K562 (cell line): ENCODE data around the gene DAW1. TPM values are rescaled to one million over a fixed set of nuclear protein-coding genes. Genes with fewer than 3 reads are reported as not detected.

Experiments used
- ATAC-seq: fragments of 200-7000 bp; cut with Tn5 transposase; 3 replicates; pipeline ENCODE4 v1.9.1; 2020; ENCODE audit warnings: moderate library complexity
- BruUV-seq: library from RNA; stranded (reverse); fragments of 400-500 nt; replicated peaks from 2 replicates; lab custom pipeline; 2021; lab: Mats Ljungman, UMichigan
- CTCF ChIA-PET: fragments of 300-600 bp; formaldehyde crosslinking; extraction: SDS; loops from one replicate; lab custom pipeline; 2021; ENCODE audit warnings: low intra/inter-chr PET ratio; lab: Yijun Ruan, JAX
- POLR2A ChIA-PET: fragments of 300-600, 350-650 bp; sonication (Branson Sonifier 250); formaldehyde crosslinking; extraction: SDS; loops from one replicate; lab custom pipeline; 2021; ENCODE audit warnings: antibody characterized with exemption, inconsistent platforms; lab: Yijun Ruan, JAX
- DNase-seq, 4 experiments: peaks; one replicate each; pipeline versions ENCODE4 v3.0.0 to v3.0.0-alpha.2; 2011 to 2018; ENCODE audit warnings: low spot score in 3 of 4, mixed read lengths in 3 of 4; ENCODE audit errors: extremely low read depth in 1 of 4
- FAIRE-seq: peaks from 2 replicates; lab custom pipeline; 2011; peaks lifted over from hg19 to GRCh38; lab: Jason Lieb, UNC
- H2AFZ ChIP-seq: 2 replicates; pipeline ENCODE4 v1.6.0; 2011; ENCODE audit warnings: low read depth, low read length, control low read depth, inconsistent platforms
- H3K27ac ChIP-seq: fragments of 200-600 bp; 3 replicates; pipeline ENCODE4 v1.8.0; 2011; ENCODE audit warnings: low read depth, mild to moderate bottlenecking, control low read depth, inconsistent platforms, low read length, moderate library complexity, mixed read lengths; ENCODE audit errors: extremely low read depth
- H3K27me3 ChIP-seq, 2 experiments: fragments of 300-600 bp in 1 of 2; 2 replicates in 1 of 2; 3 replicates in 1 of 2; pipeline versions ENCODE4 v1.6.0 to v1.8.0; 2011; ENCODE audit warnings: inconsistent platforms in 2 of 2, low read length in 2 of 2, mild to moderate bottlenecking in 1 of 2, mixed read lengths in 1 of 2, moderate library complexity in 1 of 2; ENCODE audit not compliant: control insufficient read depth in 2 of 2, insufficient read depth in 2 of 2
- H3K36me3 ChIP-seq: fragments of 300-600 bp; 3 replicates; pipeline ENCODE4 v1.8.0; 2011; ENCODE audit warnings: mild to moderate bottlenecking, low read length, inconsistent platforms; ENCODE audit not compliant: control insufficient read depth, insufficient read depth
- H3K4me1 ChIP-seq, 2 experiments: fragments of 200-600 bp in 1 of 2; replicated peaks in 1 of 2; 2 replicates in 1 of 2; 3 replicates in 1 of 2; pipeline versions ENCODE4 v1.5.1 to v1.8.0; 2011; ENCODE audit warnings: inconsistent platforms in 2 of 2, low read length in 2 of 2, mild to moderate bottlenecking in 1 of 2, mixed read lengths in 1 of 2, moderate library complexity in 1 of 2; ENCODE audit not compliant: control insufficient read depth in 2 of 2, insufficient read depth in 2 of 2
- H3K4me2 ChIP-seq: 2 replicates; pipeline ENCODE4 v1.6.1; 2011; ENCODE audit warnings: low read length, control low read depth, inconsistent platforms, mixed read lengths; ENCODE audit not compliant: insufficient read depth
- H3K4me3 ChIP-seq: fragments of 200-600 bp; sonication (generic), shearing (Covaris generic); 2 replicates; pipeline ENCODE4 v1.5.1; 2016; ENCODE audit warnings: control low read depth, inconsistent platforms
- H3K79me2 ChIP-seq: fragments of 200-600 bp; 3 replicates; pipeline ENCODE4 v1.8.0; 2011; ENCODE audit warnings: low read length, inconsistent platforms; ENCODE audit not compliant: control insufficient read depth, insufficient read depth
- H3K9ac ChIP-seq, 2 experiments: 2 replicates each; pipeline versions ENCODE4 v1.6.0 to v1.6.1; 2011; ENCODE audit warnings: low read depth in 2 of 2, low read length in 2 of 2, control low read depth in 1 of 2, inconsistent platforms in 1 of 2, mild to moderate bottlenecking in 1 of 2, mixed read lengths in 1 of 2; ENCODE audit not compliant: insufficient read depth in 1 of 2
- H3K9me1 ChIP-seq: one replicate; pipeline ENCODE4 v1.6.0; 2011; ENCODE audit warnings: inconsistent platforms, mild to moderate bottlenecking, low read length, moderate library complexity; ENCODE audit not compliant: control insufficient read depth, insufficient read depth
- H3K9me3 ChIP-seq: replicated peaks from 2 replicates; pipeline ENCODE4 v1.5.1; 2011; ENCODE audit warnings: low read depth, low read length, inconsistent platforms; ENCODE audit not compliant: control insufficient read depth, insufficient read depth
- H4K20me1 ChIP-seq: replicated peaks from 2 replicates; pipeline ENCODE4 v1.6.1; 2011; ENCODE audit warnings: low read length, inconsistent platforms, mixed read lengths; ENCODE audit not compliant: control insufficient read depth, insufficient read depth
- ATF1 ChIP-seq, 2 experiments: fragments of 450-650 bp in 1 of 2; IDR thresholded peaks; 2 replicates each; pipeline ENCODE4 v1.6.1; 2016; ENCODE audit warnings: missing compliant biosample characterization in 1 of 2, missing genetic modification characterization in 1 of 2
- CEBPG ChIP-seq, 3 experiments: fragments of 200-800 bp in 1 of 3; sonication (Bioruptor generic) in 1 of 3; sonication (generic) in 1 of 3; formaldehyde crosslinking in 1 of 3; IDR thresholded peaks in 2 of 3; conservative IDR thresholded peaks in 1 of 3; 2 replicates each; pipeline versions ENCODE4 v1.6.1 to v1.8.0; 2016 to 2022; ENCODE audit warnings: missing compliant biosample characterization in 2 of 3, missing genetic modification characterization in 2 of 3, mild to moderate bottlenecking in 1 of 3, missing genetic modification reagents in 1 of 3
- CREM ChIP-seq: IDR thresholded peaks from 2 replicates; pipeline ENCODE4 v1.6.1; 2014; ENCODE audit warnings: antibody characterized with exemption, low read depth
- GMEB1 ChIP-seq: fragments of 250-450 bp; sonication (Bioruptor Pico); IDR thresholded peaks from 2 replicates; pipeline ENCODE4 v1.4.0; 2020; ENCODE audit warnings: mild to moderate bottlenecking
- HDAC2 ChIP-seq: fragments of 450-650 bp; IDR thresholded peaks from 2 replicates; pipeline ENCODE4 v1.6.1; 2016; ENCODE audit warnings: mild to moderate bottlenecking
- ILK ChIP-seq: fragments of 450-650 bp; IDR thresholded peaks from 2 replicates; pipeline ENCODE4 v1.6.1; 2016; ENCODE audit warnings: missing genetic modification characterization, low read depth, mild to moderate bottlenecking, missing compliant biosample characterization, moderate library complexity, borderline replicate concordance
- LARP7 ChIP-seq: fragments of 450-650 bp; IDR thresholded peaks from 2 replicates; pipeline ENCODE4 v1.6.1; 2016
- MTA1 ChIP-seq: fragments of 450-650 bp; IDR thresholded peaks from 2 replicates; pipeline ENCODE4 v1.6.1; 2017; ENCODE audit warnings: borderline replicate concordance
- NR4A1 ChIP-seq, 2 experiments: fragments of 250-450 bp in 1 of 2; fragments of 450-650 bp in 1 of 2; sonication (Bioruptor Pico) in 1 of 2; IDR thresholded peaks; 2 replicates each; pipeline versions ENCODE4 v1.4.0 to v1.6.1; 2016 to 2020; ENCODE audit warnings: mild to moderate bottlenecking in 2 of 2, missing compliant biosample characterization in 1 of 2, missing genetic modification characterization in 1 of 2, moderate library complexity in 1 of 2
- PHTF2 ChIP-seq: fragments of 250-450 bp; sonication (Bioruptor Pico); IDR thresholded peaks from 2 replicates; pipeline ENCODE4 v1.5.0; 2021; ENCODE audit warnings: mild to moderate bottlenecking
- PPARD ChIP-seq: fragments of 250-450 bp; sonication (Bioruptor Pico); IDR thresholded peaks from 2 replicates; pipeline ENCODE4 v1.8.0; 2022; ENCODE audit warnings: inconsistent platforms, mild to moderate bottlenecking, moderate library complexity
- RFX5 ChIP-seq: IDR thresholded peaks from 2 replicates; pipeline ENCODE4 v1.6.1; 2011; ENCODE audit warnings: low read depth, mild to moderate bottlenecking, improper control_type of control experiment, low read length
- SREBF1 ChIP-seq: fragments of 150-350 bp; IDR thresholded peaks from 2 replicates; pipeline ENCODE4 v1.6.1; 2014; ENCODE audit warnings: antibody characterized with exemption, low read depth, low read length, borderline replicate concordance
- TCF3 ChIP-seq: sonication (generic); formaldehyde crosslinking; IDR thresholded peaks from 2 replicates; pipeline ENCODE4 v1.4.0; 2020; ENCODE audit warnings: mild to moderate bottlenecking, missing genetic modification reagents
- ZNF445 ChIP-seq: fragments of 250-450 bp; sonication (Bioruptor Pico); IDR thresholded peaks from 2 replicates; pipeline ENCODE4 v1.4.0; 2020; ENCODE audit warnings: low read depth, mild to moderate bottlenecking, moderate library complexity
- ZNF699 ChIP-seq: fragments of 250-450 bp; sonication (Bioruptor Pico); IDR thresholded peaks from 2 replicates; pipeline ENCODE4 v1.8.0; 2021; ENCODE audit warnings: mild to moderate bottlenecking, moderate library complexity; ENCODE audit not compliant: insufficient replicate concordance
- ZNF77 ChIP-seq: fragments of 250-450 bp; sonication (Bioruptor Pico); IDR thresholded peaks from 2 replicates; pipeline ENCODE4 v1.5.0; 2020
- ZNF778 ChIP-seq: fragments of 450-650 bp; formaldehyde crosslinking; IDR thresholded peaks from 2 replicates; pipeline ENCODE4 v1.4.0; 2020; ENCODE audit warnings: mild to moderate bottlenecking, moderate library complexity
- WGBS: fragments of 100-300 bp; shearing (Covaris generic); methylation state at CpG from one replicate; pipeline ENCODE4 v1.1.6; 2016; ENCODE audit warnings: low coverage, mixed read lengths; ENCODE audit not compliant: insufficient coverage; ENCODE audit errors: missing lambda C conversion rate; 5-methylcytosine and 5-hydroxymethylcytosine counted together
- in situ Hi-C: fragments of 300-500 bp; cut with MboI; formaldehyde crosslinking; loops from 4 replicates; pipeline ENCODE4 v1.15.0; 2018; ENCODE audit warnings: inconsistent platforms, mixed read lengths
- intact Hi-C: fragments of 100-400 bp; cut with micrococcal nuclease; formaldehyde crosslinking; loops from 2 replicates; pipeline ENCODE4 v1.14.2; 2022
- polyA plus RNA-seq, 8 experiments: library from polyadenylated mRNA; depleted of rRNA in 4 of 8; stranded (reverse) in 5 of 8; unstranded in 3 of 8; fragments of >200 nt; fragmentation: Nextera tagmentation in 2 of 8; fragmentation: Illumina TruSeq in 1 of 8; extraction: Ambion mirVana in 2 of 8; extraction: Trizol in 1 of 8; gene quantifications; 2 replicates each; pipeline versions ENCODE4 v1.2.1 to v1.2.3, GENCODE V29; 2011 to 2014; ENCODE audit warnings: inconsistent platforms in 1 of 8, missing spikeins in 1 of 8
- total RNA-seq, 7 experiments: library from RNA; depleted of rRNA in 6 of 7; stranded (reverse); fragments of >200 nt in 6 of 7; fragmentation: Illumina TruSeq in 2 of 7; extraction: Trizol in 2 of 7; gene quantifications; 2 replicates each; pipeline versions ENCODE4 v1.2.1 to v1.2.3, GENCODE V29; 2011 to 2021; ENCODE audit warnings: low replicate concordance in 1 of 7

DAW1 gene
- total and polyA plus RNA-seq, 9 of the 15 experiments (the other 6 are each of a cell fraction or from before 2014, with no cell fraction given) = not detected

GRCh38 chr2:227921648-227922047 is 50.2 kb downstream of the DAW1 start:
- H3K27ac ChIP-seq = no peak overlapping the region
- no peak for FAIRE-seq
- no peaks in the 10 kb centered on the region for H3K4me1 ChIP-seq
- H3K36me3 ChIP-seq = no peaks in the 10 kb centered on the region
- intact Hi-C loops (no loop called here), in situ Hi-C loops (no loop called here)
- H3K4me3 ChIP-seq = no peak overlapping the region
- no peaks in the 10 kb centered on the region for H3K27me3 ChIP-seq
- ChIA-PET CTCF (no interaction called here), POLR2A (no interaction called here)
- H3K79me2 ChIP-seq = no peaks in the 10 kb centered on the region
- DNase-seq = no peak
- no peaks in the 10 kb centered on the region for H3K9me1 ChIP-seq
- 0% methylated on average over 4 of the region's 4 CpGs for WGBS
- H3K9ac ChIP-seq = no peak overlapping the region
- H3K4me2 ChIP-seq = no peak overlapping the region
- ATAC-seq = no peak
- H2AFZ ChIP-seq = no peak overlapping the region
- no TSS peak for BruUV-seq
- H4K20me1 ChIP-seq = no peaks in the 10 kb centered on the region
- no peaks in the 10 kb centered on the region for H3K9me3 ChIP-seq
- TF ChIP-seq LARP7 (no peak), ZNF778 (CRISPR knock-in tag) (no peak), NR4A1 (CRISPR knock-in tag; IDR thresholded peaks at IDR 0.05) (no peak), NR4A1 (tag; IDR thresholded peaks at IDR 0.05) (no peak), ATF1 (CRISPR knock-in tag; IDR thresholded peaks at IDR 0.05) (no peak), ATF1 (tag; IDR thresholded peaks at IDR 0.05) (no peak), MTA1 (no peak), PHTF2 (no peak), TCF3 (no peak), RFX5 (no peak), ZNF445 (CRISPR knock-in tag) (no peak), CEBPG (CRISPR knock-in tag; IDR thresholded peaks at IDR 0.05) (no peak), CEBPG (tag; conservative IDR thresholded peaks at IDR 0.05 in 1 of 2, IDR thresholded peaks at IDR 0.05 in 1 of 2) (no peak), SREBF1 (no peak), ILK (tag) (no peak), ZNF77 (CRISPR knock-in tag) (no peak), ZNF699 (no peak), HDAC2 (no peak), CREM (no peak), GMEB1 (no peak), PPARD (CRISPR knock-in tag) (no peak)
